WTC11 (cell line): ENCODE measurements around the gene ZNG1B. TPM values are rescaled to one million over a fixed set of nuclear protein-coding genes. Genes with fewer than 3 reads are reported as not detected.

ENCODE experiments used
- ATAC-seq: fragments of 200-7000 bp; cut with Tn5 transposase; 2 replicates; pipeline ENCODE4 v1.10.0; 2021; ENCODE audit warnings: mild to moderate bottlenecking, moderate library complexity
- CTCF ChIA-PET: fragments of 300-600 bp; sonication (Branson Sonifier 250); formaldehyde crosslinking; loops from one replicate; lab custom pipeline; 2021; ENCODE audit warnings: antibody characterized with exemption; lab: Charles Lee
- POLR2A ChIA-PET: fragments of 350-600 bp; sonication (Branson Sonifier 250); formaldehyde crosslinking; loops from one replicate; lab custom pipeline; 2021; ENCODE audit warnings: antibody characterized with exemption; lab: Charles Lee
- DNase-seq: peaks from one replicate; pipeline ENCODE4 v3.0.0; 2021; ENCODE audit warnings: low spot score
- H3K27ac Mint-ChIP-seq: 2 replicates; pipeline ENCODE4 v1.8.0; 2021; ENCODE audit warnings: mixed read lengths
- H3K27me3 Mint-ChIP-seq: 2 replicates; pipeline ENCODE4 v1.8.0; 2021; ENCODE audit warnings: low read depth, mild to moderate bottlenecking, moderate library complexity, mixed read lengths
- H3K36me3 Mint-ChIP-seq: 2 replicates; pipeline ENCODE4 v1.8.0; 2021; ENCODE audit warnings: mixed read lengths
- H3K4me1 Mint-ChIP-seq: 2 replicates; pipeline ENCODE4 v1.8.0; 2022; ENCODE audit warnings: mixed read lengths
- H3K4me3 Mint-ChIP-seq: 2 replicates; pipeline ENCODE4 v1.8.0; 2021; ENCODE audit warnings: mild to moderate bottlenecking, moderate library complexity, mixed read lengths
- H3K9me3 Mint-ChIP-seq: 2 replicates; pipeline ENCODE4 v1.8.0; 2021; ENCODE audit warnings: mixed read lengths
- ATF3 ChIP-seq: sonication (generic); formaldehyde crosslinking; conservative IDR thresholded peaks from 2 replicates; pipeline ENCODE4 v1.8.1; 2022; ENCODE audit warnings: mild to moderate bottlenecking, missing genetic modification reagents
- CDX4 ChIP-seq: fragments of 250-450 bp; sonication (Bioruptor Pico); IDR thresholded peaks from 2 replicates; pipeline ENCODE4 v1.9.0; 2021; ENCODE audit warnings: moderate library complexity, mild to moderate bottlenecking, inconsistent platforms, borderline replicate concordance
- E2F4 ChIP-seq: sonication (generic); formaldehyde crosslinking; IDR thresholded peaks from 2 replicates; pipeline ENCODE4 v1.8.1; 2022; ENCODE audit warnings: low read depth, mild to moderate bottlenecking, moderate library complexity, missing genetic modification reagents, borderline replicate concordance
- ESRRA ChIP-seq: sonication (generic); formaldehyde crosslinking; IDR thresholded peaks from 2 replicates; pipeline ENCODE4 v1.8.1; 2022; ENCODE audit warnings: mild to moderate bottlenecking, missing genetic modification reagents, borderline replicate concordance
- FOXJ3 ChIP-seq: sonication (generic); formaldehyde crosslinking; IDR thresholded peaks from 2 replicates; pipeline ENCODE4 v1.9.0; 2021; ENCODE audit warnings: missing genetic modification reagents, mild to moderate bottlenecking, borderline replicate concordance
- FOXK1 ChIP-seq: sonication (generic); formaldehyde crosslinking; IDR thresholded peaks from 2 replicates; pipeline ENCODE4 v1.8.0; 2022; ENCODE audit warnings: mild to moderate bottlenecking, moderate library complexity, missing genetic modification reagents
- GABPB1 ChIP-seq: sonication (generic); formaldehyde crosslinking; IDR thresholded peaks from 2 replicates; pipeline ENCODE4 v1.8.1; 2023; ENCODE audit warnings: mild to moderate bottlenecking, missing genetic modification reagents
- GTF2I ChIP-seq: fragments of 250-450 bp; sonication (Bioruptor Pico); conservative IDR thresholded peaks from 2 replicates; pipeline ENCODE4 v1.4.0; 2021; ENCODE audit warnings: mild to moderate bottlenecking
- HMGXB4 ChIP-seq: sonication (generic); formaldehyde crosslinking; IDR thresholded peaks from 2 replicates; pipeline ENCODE4 v1.8.1; 2023; ENCODE audit warnings: mild to moderate bottlenecking, moderate library complexity, missing genetic modification reagents
- JUN ChIP-seq: sonication (generic); formaldehyde crosslinking; IDR thresholded peaks from 2 replicates; pipeline ENCODE4 v1.8.0; 2023; ENCODE audit warnings: mild to moderate bottlenecking, missing genetic modification reagents
- MLX ChIP-seq: sonication (generic); formaldehyde crosslinking; IDR thresholded peaks from 2 replicates; pipeline ENCODE4 v1.8.1; 2023; ENCODE audit warnings: mild to moderate bottlenecking, missing genetic modification reagents, moderate library complexity
- NR2C2 ChIP-seq: sonication (generic); formaldehyde crosslinking; IDR thresholded peaks from 2 replicates; pipeline ENCODE4 v1.8.0; 2022; ENCODE audit warnings: mild to moderate bottlenecking, missing genetic modification reagents
- OVOL2 ChIP-seq: fragments of 250-450 bp; sonication (Bioruptor Pico); IDR thresholded peaks from 2 replicates; pipeline ENCODE4 v1.9.0; 2021; ENCODE audit warnings: mild to moderate bottlenecking, borderline replicate concordance
- PRDM15 ChIP-seq: sonication (generic); formaldehyde crosslinking; IDR thresholded peaks from 2 replicates; pipeline ENCODE4 v1.8.0; 2022; ENCODE audit warnings: missing genetic modification reagents
- SMAD4 ChIP-seq: sonication (generic); formaldehyde crosslinking; IDR thresholded peaks from 2 replicates; pipeline ENCODE4 v1.8.0; 2022; ENCODE audit warnings: mild to moderate bottlenecking, missing genetic modification reagents
- SOX15 ChIP-seq: fragments of 250-450 bp; sonication (Bioruptor Pico); IDR thresholded peaks from 2 replicates; pipeline ENCODE4 v1.9.0; 2021; ENCODE audit warnings: mild to moderate bottlenecking
- TCF7 ChIP-seq: sonication (generic); formaldehyde crosslinking; IDR thresholded peaks from 2 replicates; pipeline ENCODE4 v1.8.0; 2022; ENCODE audit warnings: mild to moderate bottlenecking, low read depth, missing genetic modification reagents, moderate library complexity
- ZNF317 ChIP-seq: sonication (generic); formaldehyde crosslinking; IDR thresholded peaks from 2 replicates; pipeline ENCODE4 v1.8.1; 2023; ENCODE audit warnings: low read depth, mild to moderate bottlenecking, moderate library complexity, missing genetic modification reagents, borderline replicate concordance
- ZNF423 ChIP-seq: fragments of 250-450 bp; sonication (Bioruptor Pico); IDR thresholded peaks from 2 replicates; pipeline ENCODE4 v2.1.2; 2022; ENCODE audit warnings: mild to moderate bottlenecking, moderate library complexity
- ZNF671 ChIP-seq: fragments of 250-450 bp; sonication (Bioruptor Pico); IDR thresholded peaks from 2 replicates; pipeline ENCODE4 v1.8.0; 2021; ENCODE audit warnings: mild to moderate bottlenecking
- total RNA-seq: library from RNA; stranded (reverse); gene quantifications from 3 replicates; pipeline ENCODE4 v1.2.3, GENCODE V29; 2021

Gene ZNG1B
- total RNA-seq, 1 experiment from 2014 or later = 38.3 TPM

GRCh38 chr2:113406114-113406513, 31.4 kb upstream of the ZNG1B start:
- POLR2A ChIA-PET = no interaction called here
- peak; percentile 34 for DNase-seq
- Mint-ChIP-seq H3K4me3 (0 out of 2 replicates have a peak overlapping the region, but pooled peaks have one; percentile 16), H3K36me3 (no peaks in the 10 kb centered on the region), H3K4me1 (peaks cover 19% of the 10 kb centered on the region), H3K27ac (no peak overlapping the region), H3K9me3 (no peaks in the 10 kb centered on the region), H3K27me3 (peaks cover 8% of the 10 kb centered on the region)
- CTCF ChIA-PET = no interaction called here
- TF ChIP-seq ATF3 (CRISPR knock-in tag) (no peak), SMAD4 (CRISPR knock-in tag) (no peak), SOX15 (CRISPR knock-in tag) (no peak), GTF2I (CRISPR knock-in tag) (no peak), CDX4 (no peak), ESRRA (CRISPR knock-in tag) (no peak), FOXJ3 (CRISPR knock-in tag) (no peak), MLX (no peak), ZNF317 (CRISPR knock-in tag) (no peak), ZNF423 (CRISPR knock-in tag) (no peak), HMGXB4 (CRISPR knock-in tag) (no peak), ZNF671 (CRISPR knock-in tag) (no peak), NR2C2 (CRISPR knock-in tag) (no peak), GABPB1 (CRISPR knock-in tag) (no peak), E2F4 (no peak), TCF7 (no peak), PRDM15 (CRISPR knock-in tag) (no peak), JUN (CRISPR knock-in tag) (no peak), OVOL2 (CRISPR knock-in tag) (no peak), FOXK1 (no peak)
- TF ChIP-seq, all 79 proteins: peak for 0
- peak; percentile 75 for ATAC-seq
